Activated CD4-positive, alpha-beta T cell treated with anti-CD3 and anti-CD28 coated beads for 36 hours (primary cell): ENCODE measurements around the gene BCL7A. TPM values are rescaled to one million over a fixed set of nuclear protein-coding genes. Genes with fewer than 3 reads are reported as not detected.

Experiments
- ATAC-seq: fragments of 200-7000 bp; cut with Tn5 transposase; one replicate; pipeline ENCODE4 v1.10.0; 2021; ENCODE audit warnings: mild to moderate bottlenecking, moderate library complexity
- CTCF ChIA-PET: fragments of 350-600 bp; sonication (Branson Sonifier 250); formaldehyde crosslinking; loops from one replicate; lab custom pipeline; 2021; ENCODE audit warnings: antibody characterized with exemption; lab: Charles Lee
- POLR2A ChIA-PET: fragments of 350-600 bp; sonication (Branson Sonifier 250); formaldehyde crosslinking; loops from one replicate; lab custom pipeline; 2021; ENCODE audit warnings: antibody characterized with exemption, inconsistent platforms; lab: Charles Lee
- DNase-seq: peaks from one replicate; pipeline ENCODE4 v3.0.0-alpha.2; 2020
- H3K27ac Mint-ChIP-seq: one replicate; pipeline ENCODE4 v1.8.0; 2021; ENCODE audit warnings: mixed read lengths
- H3K27me3 Mint-ChIP-seq: one replicate; pipeline ENCODE4 v1.8.0; 2021; ENCODE audit warnings: mixed read lengths
- H3K36me3 Mint-ChIP-seq: one replicate; pipeline ENCODE4 v1.8.0; 2021; ENCODE audit warnings: low read depth, mixed read lengths
- H3K4me1 Mint-ChIP-seq: one replicate; pipeline ENCODE4 v1.8.0; 2021; ENCODE audit warnings: mixed read lengths
- H3K4me3 Mint-ChIP-seq: one replicate; pipeline ENCODE4 v1.8.0; 2021; ENCODE audit warnings: mild to moderate bottlenecking, moderate library complexity, mixed read lengths
- H3K9me3 Mint-ChIP-seq: one replicate; pipeline ENCODE4 v1.8.0; 2021; ENCODE audit warnings: low read depth, mixed read lengths
- intact Hi-C, 2 experiments: fragments of 100-400 bp; cut with DNase I in 1 of 2; cut with micrococcal nuclease in 1 of 2; formaldehyde crosslinking; loops; one replicate each; pipeline versions ENCODE4 v1.14.2 to v1.15.1; 2022 to 2024; cut with DNase I, micrococcal nuclease
- total RNA-seq, 2 experiments: library from RNA; stranded (reverse); gene quantifications; one replicate each; pipeline ENCODE4 v1.2.3, GENCODE V29; 2021

Gene BCL7A
- total RNA-seq, 2 experiments from 2014 or later: 6.4 to 6.6 TPM

GRCh38 chr12:122003651-122004611 lies 17.8 kb upstream of the BCL7A start:
- POLR2A ChIA-PET: interaction anchor here (1.5 kb wide), 1 partner anchor 12 kb away, joined by 4 read pairs; no protein-coding TSS in a partner anchor
- peaks cover 2% of the 10 kb centered on the region for H3K9me3 Mint-ChIP-seq
- DNase-seq (peak; percentile 32), ATAC-seq (peak; percentile 51)
- no peaks in the 10 kb centered on the region for H3K36me3 Mint-ChIP-seq
- no peak overlapping the region for H3K4me3 Mint-ChIP-seq
- CTCF ChIA-PET: interaction anchor here (0.6 to 1.7 kb wide), 4 partner anchors 12 to 1735 kb away, joined by 4 to 5 read pairs (median 4); no protein-coding TSS in a partner anchor
- peaks cover 31% of the 10 kb centered on the region for H3K4me1 Mint-ChIP-seq
- H3K27ac Mint-ChIP-seq: no peak overlapping the region
- intact Hi-C loops: no loop called here
- peaks cover 14% of the 10 kb centered on the region for H3K27me3 Mint-ChIP-seq

GRCh38 chr12:122004633-122005071 lies 17.0 kb upstream of the BCL7A start:
- H3K27ac Mint-ChIP-seq: no peak overlapping the region
- no peak overlapping the region for H3K4me3 Mint-ChIP-seq
- CTCF ChIA-PET: interaction anchor here (0.6 to 1.5 kb wide), 3 partner anchors 12 to 1735 kb away, joined by 4 to 5 read pairs (median 4); no protein-coding TSS in a partner anchor
- no peak for DNase-seq
- ATAC-seq: peak; percentile 12
- H3K36me3 Mint-ChIP-seq: no peaks in the 10 kb centered on the region
- peaks cover under 1% of the 10 kb centered on the region for H3K9me3 Mint-ChIP-seq
- POLR2A ChIA-PET: interaction anchor here (1.5 kb wide), 1 partner anchor 12 kb away, joined by 4 read pairs; no protein-coding TSS in a partner anchor
- H3K27me3 Mint-ChIP-seq: peaks cover 14% of the 10 kb centered on the region
- intact Hi-C loops: no loop called here
- H3K4me1 Mint-ChIP-seq: peaks cover 31% of the 10 kb centered on the region

GRCh38 chr12:122005252-122005776 lies 16.4 kb upstream of the BCL7A start:
- CTCF ChIA-PET: interaction anchor here (1.0 to 1.5 kb wide), 3 partner anchors 13 to 211 kb away, joined by 3 to 4 read pairs (median 4); no protein-coding TSS in a partner anchor

GRCh38 chr12:122006186-122006926 lies 15.3 kb upstream of the BCL7A start:
- ChIA-PET CTCF (interaction anchor here (0.6 to 1.3 kb wide), 8 partner anchors 10 to 238 kb away, joined by 3 to 7 read pairs (median 3); partner anchors contain the start of gene CFAP251), POLR2A (no interaction called here)
- Mint-ChIP-seq H3K27ac (no peak overlapping the region), H3K4me1 (peaks cover 31% of the 10 kb centered on the region), H3K36me3 (no peaks in the 10 kb centered on the region), H3K27me3 (peaks cover 14% of the 10 kb centered on the region), H3K9me3 (no peaks in the 10 kb centered on the region), H3K4me3 (no peak overlapping the region)
- ATAC-seq (peak; percentile 51), DNase-seq (peak; percentile 30)
- intact Hi-C loops: no loop called here

More at GRCh38 chr12:122005252-122005776, 16.4 kb upstream of the BCL7A start:
- H3K4me1 Mint-ChIP-seq: peaks cover 31% of the 10 kb centered on the region
- H3K4me3 Mint-ChIP-seq: no peak overlapping the region
- H3K36me3 Mint-ChIP-seq: no peaks in the 10 kb centered on the region
- no peaks in the 10 kb centered on the region for H3K9me3 Mint-ChIP-seq
- DNase-seq (no peak), ATAC-seq (no peak)
- no peak overlapping the region for H3K27ac Mint-ChIP-seq
- peaks cover 14% of the 10 kb centered on the region for H3K27me3 Mint-ChIP-seq
- POLR2A ChIA-PET: interaction anchor here (0.7 to 1.5 kb wide), 2 partner anchors 13 to 49 kb away, joined by 4 to 6 read pairs; no protein-coding TSS in a partner anchor
- intact Hi-C loops: no loop called here

GRCh38 chr12:122009741-122010140 lies 11.9 kb upstream of the BCL7A start:
- intact Hi-C loops: no loop called here
- H3K4me1 Mint-ChIP-seq: peaks cover 30% of the 10 kb centered on the region

GRCh38 chr12:122012184-122012583 lies 9.5 kb upstream of the BCL7A start:
- ChIA-PET CTCF (interaction anchor here (0.6 to 0.9 kb wide), 3 partner anchors 9 to 111 kb away, joined by 3 read pairs; no protein-coding TSS in a partner anchor), POLR2A (no interaction called here)
- Mint-ChIP-seq H3K36me3 (no peaks in the 10 kb centered on the region), H3K27ac (no peak overlapping the region), H3K27me3 (peaks cover 4% of the 10 kb centered on the region), H3K4me1 (peaks cover 13% of the 10 kb centered on the region), H3K9me3 (no peaks in the 10 kb centered on the region), H3K4me3 (no peak overlapping the region)
- ATAC-seq (no peak), DNase-seq (no peak)
- intact Hi-C loops: no loop called here

More at GRCh38 chr12:122009741-122010140, 11.9 kb upstream of the BCL7A start:
- Mint-ChIP-seq H3K4me3 (no peak overlapping the region), H3K27me3 (peaks cover 10% of the 10 kb centered on the region), H3K27ac (no peak overlapping the region), H3K36me3 (no peaks in the 10 kb centered on the region), H3K9me3 (no peaks in the 10 kb centered on the region)
- ChIA-PET POLR2A (no interaction called here), CTCF (interaction anchor here (1.0 to 1.5 kb wide), 2 partner anchors 17 to 91 kb away, joined by 3 to 4 read pairs; partner anchors contain the start of gene CFAP251)
- no peak for DNase-seq
- ATAC-seq: no peak

GRCh38 chr12:122013136-122013535 lies 8.5 kb upstream of the BCL7A start:
- H3K36me3 Mint-ChIP-seq: no peaks in the 10 kb centered on the region
- no peaks in the 10 kb centered on the region for H3K9me3 Mint-ChIP-seq
- H3K27ac Mint-ChIP-seq: no peak overlapping the region
- DNase-seq (no peak), ATAC-seq (peak; percentile 61)
- ChIA-PET CTCF (interaction anchor here (1.1 kb wide), 1 partner anchor 95 kb away, joined by 4 read pairs; the partner anchor contains the start of gene CFAP251), POLR2A (no interaction called here)
- H3K4me3 Mint-ChIP-seq: no peak overlapping the region
- peaks cover 3% of the 10 kb centered on the region for H3K27me3 Mint-ChIP-seq
- H3K4me1 Mint-ChIP-seq: peaks cover 11% of the 10 kb centered on the region
- intact Hi-C loops: no loop called here

GRCh38 chr12:122013791-122014590 lies 7.7 kb upstream of the BCL7A start:
- ATAC-seq: peak; percentile 70
- no peak overlapping the region for H3K4me3 Mint-ChIP-seq
- CTCF ChIA-PET: interaction anchor here (0.6 to 1.1 kb wide), 4 partner anchors 14 to 559 kb away, joined by 3 to 4 read pairs (median 4); partner anchors contain the start of gene CFAP251

GRCh38 chr12:122014781-122015180 lies 6.9 kb upstream of the BCL7A start:
- ChIA-PET POLR2A (no interaction called here), CTCF (interaction anchor here (0.6 kb wide), 1 partner anchor 16 kb away, joined by 3 read pairs; no protein-coding TSS in a partner anchor)
- intact Hi-C loops: no loop called here
- Mint-ChIP-seq H3K4me1 (peaks cover 11% of the 10 kb centered on the region), H3K9me3 (no peaks in the 10 kb centered on the region), H3K27ac (no peak overlapping the region), H3K36me3 (no peaks in the 10 kb centered on the region), H3K4me3 (no peak overlapping the region), H3K27me3 (peaks cover 6% of the 10 kb centered on the region)
- DNase-seq (no peak), ATAC-seq (no peak)

More at GRCh38 chr12:122013791-122014590, 7.7 kb upstream of the BCL7A start:
- DNase-seq: peak; percentile 53
- POLR2A ChIA-PET: no interaction called here
- no peaks in the 10 kb centered on the region for H3K9me3 Mint-ChIP-seq
- H3K27ac Mint-ChIP-seq: no peak overlapping the region
- no peaks in the 10 kb centered on the region for H3K36me3 Mint-ChIP-seq
- peaks cover 3% of the 10 kb centered on the region for H3K27me3 Mint-ChIP-seq
- intact Hi-C loops: no loop called here
- peaks cover 11% of the 10 kb centered on the region for H3K4me1 Mint-ChIP-seq

- POLR2A ChIA-PET: no interaction called here
- CTCF ChIA-PET: interaction anchor here (0.6 to 2.0 kb wide), 4 partner anchors 90 to 442 kb away, joined by 3 to 7 read pairs (median 4); partner anchors contain the start of gene CFAP251
- intact Hi-C loops: no loop called here
Measured at GRCh38 chr12:122018457-122018856, 3.2 kb upstream of the BCL7A start.

More at GRCh38 chr12:122018457-122018856, 3.2 kb upstream of the BCL7A start:
- Mint-ChIP-seq H3K27ac (no peak overlapping the region), H3K4me1 (peaks cover 11% of the 10 kb centered on the region), H3K4me3 (no peak overlapping the region), H3K9me3 (no peaks in the 10 kb centered on the region), H3K36me3 (no peaks in the 10 kb centered on the region), H3K27me3 (peaks cover 13% of the 10 kb centered on the region)
- no peak for DNase-seq
- ATAC-seq: no peak
